AG08395 (cell line): ENCODE measurements around the gene TMX1.

Experiments
- DNase-seq: peaks from one replicate; pipeline ENCODE4 v3.0.0; 2012; ENCODE audit warnings: mixed read lengths, low spot score

The TMX1 gene

GRCh38 chr14:51242545-51243490 is 2.8 kb downstream of the TMX1 start:
- DNase-seq = no peak

GRCh38 chr14:51244591-51244990 is 4.5 kb downstream of the TMX1 start:
- no peak for DNase-seq

- no peak for DNase-seq
Observed at GRCh38 chr14:51246032-51246431, 6.0 kb downstream of the TMX1 start.

GRCh38 chr14:51248016-51248987 is 8.3 kb downstream of the TMX1 start:
- DNase-seq = no peak

- DNase-seq = no peak
Observed at GRCh38 chr14:51251486-51251885, 11.4 kb downstream of the TMX1 start.

GRCh38 chr14:51253880-51254279 is 13.8 kb downstream of the TMX1 start:
- no peak for DNase-seq

GRCh38 chr14:51258280-51258679 is 18.2 kb downstream of the TMX1 start:
- DNase-seq = no peak

GRCh38 chr14:51258788-51259187 is 18.7 kb downstream of the TMX1 start:
- DNase-seq = no peak

- no peak for DNase-seq
Observed at GRCh38 chr14:51260225-51260624, 20.2 kb downstream of the TMX1 start.

- no peak for DNase-seq
Observed at GRCh38 chr14:51261151-51261550, 21.1 kb downstream of the TMX1 start.

GRCh38 chr14:51262868-51263267 is 22.8 kb downstream of the TMX1 start:
- DNase-seq = no peak

- DNase-seq = no peak
Observed at GRCh38 chr14:51269634-51270033, 29.6 kb downstream of the TMX1 start.

GRCh38 chr14:51276605-51277004 is 36.6 kb downstream of the TMX1 start:
- DNase-seq = no peak

- no peak for DNase-seq
Observed at GRCh38 chr14:51277753-51278415, 37.8 kb downstream of the TMX1 start.

- no peak for DNase-seq
Observed at GRCh38 chr14:51282517-51282916, 42.5 kb downstream of the TMX1 start.

- DNase-seq = peak; percentile 87
Observed at GRCh38 chr14:51283402-51284085, 43.5 kb downstream of the TMX1 start.

GRCh38 chr14:51284241-51284640 is 44.2 kb downstream of the TMX1 start:
- peak; percentile 10 for DNase-seq

- no peak for DNase-seq
Observed at GRCh38 chr14:51285120-51285519, 45.1 kb downstream of the TMX1 start.

- no peak for DNase-seq
Observed at GRCh38 chr14:51289169-51289568, 49.1 kb downstream of the TMX1 start.

GRCh38 chr14:51290132-51290531 is 50.1 kb downstream of the TMX1 start:
- no peak for DNase-seq

- no peak for DNase-seq
Observed at GRCh38 chr14:51291016-51291415, 51.0 kb downstream of the TMX1 start.
